Measurements from ENCODE around the gene CCDC63.
"Not testable (repeated sequence)": the region's sequence is repeated elsewhere in the genome, so short reads cannot be mapped to it uniquely, and the experiment has no call there.

The CCDC63 gene

GRCh38 chr12:110857528-110857927, 10.7 kb downstream of the CCDC63 start:
- TF ChIP-seq CTCF (conservative IDR thresholded peaks at IDR 0.05; ENCODE audit: control insufficient read depth, insufficient read depth, low read depth, low read length), result no peak

GRCh38 chr12:110857954-110858353, 11.2 kb downstream of the CCDC63 start:
- not testable (repeated sequence) for H3K4me3 ChIP-seq (ENCODE audit: control insufficient read depth, low read depth, low read length); DNase-seq (ENCODE audit: low read depth)

More at GRCh38 chr12:110857528-110857927, 10.7 kb downstream of the CCDC63 start:
- DNase-seq (ENCODE audit: low read depth), result no peak
- no peak overlapping the region for H3K4me3 ChIP-seq (ENCODE audit: control insufficient read depth, low read depth, low read length)

GRCh38 chr12:110858848-110859247, 12.1 kb downstream of the CCDC63 start:
- H3K4me3 ChIP-seq (ENCODE audit: control insufficient read depth, low read depth, low read length), result no peak overlapping the region
- TF ChIP-seq CTCF (conservative IDR thresholded peaks at IDR 0.05; ENCODE audit: control insufficient read depth, insufficient read depth, low read depth, low read length), result no peak
- peak; percentile 15 for DNase-seq (ENCODE audit: low read depth)

- TF ChIP-seq CTCF (conservative IDR thresholded peaks at IDR 0.05; ENCODE audit: control insufficient read depth, insufficient read depth, low read depth, low read length), result no peak
- DNase-seq (ENCODE audit: low read depth), result no peak
- no peak overlapping the region for H3K4me3 ChIP-seq (ENCODE audit: control insufficient read depth, low read depth, low read length)
Observed at GRCh38 chr12:110860833-110861296, 14.1 kb downstream of the CCDC63 start.

GRCh38 chr12:110861729-110862128, 14.9 kb downstream of the CCDC63 start:
- TF ChIP-seq CTCF (conservative IDR thresholded peaks at IDR 0.05; ENCODE audit: control insufficient read depth, insufficient read depth, low read depth, low read length), result no peak
- H3K4me3 ChIP-seq (ENCODE audit: control insufficient read depth, low read depth, low read length), result no peak overlapping the region
- no peak for DNase-seq (ENCODE audit: low read depth)

- no peak for DNase-seq (ENCODE audit: low read depth)
- H3K4me3 ChIP-seq (ENCODE audit: control insufficient read depth, low read depth, low read length), result no peak overlapping the region
- no peak for TF ChIP-seq CTCF (conservative IDR thresholded peaks at IDR 0.05; ENCODE audit: control insufficient read depth, insufficient read depth, low read depth, low read length)
Observed at GRCh38 chr12:110862329-110862728, 15.5 kb downstream of the CCDC63 start.

- no peak for TF ChIP-seq CTCF (conservative IDR thresholded peaks at IDR 0.05; ENCODE audit: control insufficient read depth, insufficient read depth, low read depth, low read length)
- no peak overlapping the region for H3K4me3 ChIP-seq (ENCODE audit: control insufficient read depth, low read depth, low read length)
- no peak for DNase-seq (ENCODE audit: low read depth)
Observed at GRCh38 chr12:110863161-110863560, 16.4 kb downstream of the CCDC63 start.

Data from fibroblast of mammary gland (primary cell).